ENCODE data around the gene TBC1D2. TPM values are rescaled to one million over a fixed set of nuclear protein-coding genes. Genes with fewer than 3 reads are reported as not detected.

The TBC1D2 gene
- total RNA-seq, 1 donor from 2014 or later = 23.7 TPM

DNA sequence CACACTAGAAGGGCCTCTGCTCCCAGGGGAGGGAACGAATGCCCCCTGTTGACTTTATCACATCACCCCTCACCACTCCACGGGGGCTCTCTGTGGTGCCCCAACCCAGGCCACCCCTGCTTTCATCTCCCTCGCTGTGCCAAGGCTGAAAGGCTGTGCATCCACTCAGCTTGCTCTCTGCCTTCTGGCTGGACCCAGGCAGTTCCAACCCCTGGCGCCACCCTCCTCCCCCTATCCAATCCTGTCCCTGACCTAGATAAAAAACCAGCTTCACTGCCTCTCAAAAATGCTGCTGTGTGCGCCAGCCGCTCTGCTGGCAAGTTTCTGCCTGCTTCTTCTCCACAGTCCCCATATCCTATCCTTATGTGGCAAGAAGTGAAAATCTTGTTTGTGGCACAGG is 40.6 kb downstream of the TBC1D2 start:
- peak overlapping the region; percentile 81 for H3K27ac Mint-ChIP-seq (ENCODE audit: unreplicated experiment)
- TF ChIP-seq, protein P1, sequence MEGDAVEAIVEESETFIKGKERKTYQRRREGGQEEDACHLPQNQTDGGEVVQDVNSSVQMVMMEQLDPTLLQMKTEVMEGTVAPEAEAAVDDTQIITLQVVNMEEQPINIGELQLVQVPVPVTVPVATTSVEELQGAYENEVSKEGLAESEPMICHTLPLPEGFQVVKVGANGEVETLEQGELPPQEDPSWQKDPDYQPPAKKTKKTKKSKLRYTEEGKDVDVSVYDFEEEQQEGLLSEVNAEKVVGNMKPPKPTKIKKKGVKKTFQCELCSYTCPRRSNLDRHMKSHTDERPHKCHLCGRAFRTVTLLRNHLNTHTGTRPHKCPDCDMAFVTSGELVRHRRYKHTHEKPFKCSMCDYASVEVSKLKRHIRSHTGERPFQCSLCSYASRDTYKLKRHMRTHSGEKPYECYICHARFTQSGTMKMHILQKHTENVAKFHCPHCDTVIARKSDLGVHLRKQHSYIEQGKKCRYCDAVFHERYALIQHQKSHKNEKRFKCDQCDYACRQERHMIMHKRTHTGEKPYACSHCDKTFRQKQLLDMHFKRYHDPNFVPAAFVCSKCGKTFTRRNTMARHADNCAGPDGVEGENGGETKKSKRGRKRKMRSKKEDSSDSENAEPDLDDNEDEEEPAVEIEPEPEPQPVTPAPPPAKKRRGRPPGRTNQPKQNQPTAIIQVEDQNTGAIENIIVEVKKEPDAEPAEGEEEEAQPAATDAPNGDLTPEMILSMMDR (IDR thresholded peaks at IDR 0.05) = no peak
- no peak overlapping the region for H3K4me3 Mint-ChIP-seq (ENCODE audit: unreplicated experiment)
- DNase-seq (ENCODE audit: extremely low spot score, unreplicated experiment) = no peak
- peaks cover 35% of the 10 kb centered on the region for H3K4me1 Mint-ChIP-seq (ENCODE audit: unreplicated experiment)
- no peaks in the 10 kb centered on the region for H3K9me3 Mint-ChIP-seq (ENCODE audit: unreplicated experiment)
- H3K27me3 Mint-ChIP-seq (ENCODE audit: unreplicated experiment) = no peaks in the 10 kb centered on the region
- peaks cover 20% of the 10 kb centered on the region for H3K36me3 Mint-ChIP-seq (ENCODE audit: unreplicated experiment)

DNA sequence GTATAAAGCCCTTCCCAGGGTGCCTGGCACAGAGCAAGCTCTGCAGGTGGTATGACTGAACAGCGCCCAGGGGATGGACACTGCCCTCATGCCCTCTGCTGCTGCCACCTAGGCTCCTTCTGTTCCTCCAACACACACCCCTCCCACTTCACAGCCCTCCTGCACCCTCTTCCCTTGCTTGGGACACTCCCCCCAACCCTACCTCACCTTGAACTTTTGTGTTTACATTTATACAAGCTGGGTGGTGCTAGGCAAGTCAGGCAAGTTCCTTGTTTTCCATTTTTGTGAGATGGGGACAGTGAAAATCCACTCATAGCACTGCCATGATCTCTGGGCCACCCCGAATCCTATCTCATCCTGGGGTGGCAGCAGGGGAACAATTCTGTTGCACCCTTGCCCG is 44.2 kb downstream of the TBC1D2 start:
- Mint-ChIP-seq H3K4me1 (ENCODE audit: unreplicated experiment) (peaks cover 28% of the 10 kb centered on the region), H3K27ac (ENCODE audit: unreplicated experiment) (no peak overlapping the region), H3K4me3 (ENCODE audit: unreplicated experiment) (no peak overlapping the region), H3K9me3 (ENCODE audit: unreplicated experiment) (no peaks in the 10 kb centered on the region), H3K27me3 (ENCODE audit: unreplicated experiment) (no peaks in the 10 kb centered on the region), H3K36me3 (ENCODE audit: unreplicated experiment) (peaks cover 32% of the 10 kb centered on the region)
- DNase-seq (ENCODE audit: extremely low spot score, unreplicated experiment) = no peak
- TF ChIP-seq, protein P1 (IDR thresholded peaks at IDR 0.05) = no peak

DNA sequence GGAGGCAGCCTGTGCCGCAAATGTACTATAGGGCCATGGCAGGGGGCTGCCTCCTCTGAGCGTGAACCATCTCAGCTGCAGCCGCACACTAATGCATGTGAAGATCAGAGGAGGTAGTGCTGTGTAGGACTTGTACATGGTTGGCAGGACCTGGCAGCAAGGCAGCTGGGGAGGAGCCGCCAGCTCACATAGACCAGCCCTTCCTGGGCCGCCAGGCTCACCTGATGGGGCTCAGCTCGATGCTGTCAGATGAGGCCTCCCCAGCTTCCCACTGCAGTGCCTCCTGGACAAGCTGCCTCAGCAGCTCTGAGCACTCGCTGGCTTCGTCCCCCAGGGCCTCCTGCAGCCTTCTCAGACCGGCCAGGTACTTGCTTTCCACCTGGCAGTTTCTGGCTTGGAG is 45.0 kb downstream of the TBC1D2 start:
- no peaks in the 10 kb centered on the region for H3K27me3 Mint-ChIP-seq (ENCODE audit: unreplicated experiment)
- H3K4me1 Mint-ChIP-seq (ENCODE audit: unreplicated experiment) = peaks cover 26% of the 10 kb centered on the region
- H3K9me3 Mint-ChIP-seq (ENCODE audit: unreplicated experiment) = no peaks in the 10 kb centered on the region
- peaks cover 32% of the 10 kb centered on the region for H3K36me3 Mint-ChIP-seq (ENCODE audit: unreplicated experiment)
- no peak overlapping the region for H3K27ac Mint-ChIP-seq (ENCODE audit: unreplicated experiment)
- H3K4me3 Mint-ChIP-seq (ENCODE audit: unreplicated experiment) = no peak overlapping the region
- DNase-seq (ENCODE audit: extremely low spot score, unreplicated experiment) = no peak
- TF ChIP-seq, protein P1 (IDR thresholded peaks at IDR 0.05) = no peak

DNA sequence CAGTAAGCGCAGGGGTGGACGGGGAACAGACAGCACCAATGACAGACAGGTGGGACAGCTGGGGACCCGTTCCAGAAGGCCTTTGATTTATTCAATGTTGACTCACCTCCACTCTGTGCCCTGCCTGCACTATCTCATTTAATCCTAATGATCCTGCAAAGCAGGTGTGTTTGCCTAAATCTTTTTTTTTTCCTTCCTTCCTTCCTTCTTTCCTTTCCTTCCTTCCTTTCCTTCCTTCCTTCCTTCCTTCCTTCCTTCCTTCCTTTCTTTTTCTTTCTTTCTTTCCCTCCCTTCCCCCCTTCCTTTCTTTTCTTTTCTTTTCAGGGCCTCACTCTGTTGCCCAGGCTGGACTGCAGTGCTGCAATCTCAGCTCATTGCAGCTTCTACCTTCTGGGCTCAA is 45.9 kb downstream of the TBC1D2 start:
- Mint-ChIP-seq H3K4me3 (ENCODE audit: unreplicated experiment) (no peak overlapping the region), H3K4me1 (ENCODE audit: unreplicated experiment) (peaks cover 18% of the 10 kb centered on the region), H3K27me3 (ENCODE audit: unreplicated experiment) (no peaks in the 10 kb centered on the region), H3K27ac (ENCODE audit: unreplicated experiment) (no peak overlapping the region), H3K9me3 (ENCODE audit: unreplicated experiment) (no peaks in the 10 kb centered on the region), H3K36me3 (ENCODE audit: unreplicated experiment) (peaks cover 28% of the 10 kb centered on the region)
- TF ChIP-seq, protein P1 (IDR thresholded peaks at IDR 0.05) = no peak
- DNase-seq (ENCODE audit: extremely low spot score, unreplicated experiment) = no peak

DNA sequence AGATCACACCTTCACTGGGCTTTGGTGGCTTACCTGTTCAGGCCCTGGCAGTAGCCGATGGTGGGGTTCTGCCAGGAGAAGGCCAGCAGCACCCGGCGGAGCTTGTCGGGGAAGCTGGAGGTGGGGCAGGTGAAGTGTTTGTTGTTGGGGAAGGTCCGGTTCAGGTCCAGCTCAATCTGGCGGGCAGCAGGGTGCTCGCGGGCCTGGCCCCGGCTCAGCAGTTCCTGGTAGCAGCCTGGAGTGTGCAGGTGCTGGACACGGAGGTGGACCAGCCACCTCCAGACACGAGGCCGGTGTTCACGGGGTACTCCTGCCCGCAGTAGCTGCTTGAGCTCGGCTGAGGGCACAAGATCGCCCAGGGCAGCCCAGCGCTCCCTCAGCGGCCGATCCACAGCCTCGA is 46.8 kb downstream of the TBC1D2 start:
- no peak overlapping the region for H3K4me3 Mint-ChIP-seq (ENCODE audit: unreplicated experiment)
- H3K4me1 Mint-ChIP-seq (ENCODE audit: unreplicated experiment) = peaks cover 18% of the 10 kb centered on the region
- no peak overlapping the region for H3K27ac Mint-ChIP-seq (ENCODE audit: unreplicated experiment)
- no peaks in the 10 kb centered on the region for H3K27me3 Mint-ChIP-seq (ENCODE audit: unreplicated experiment)
- H3K9me3 Mint-ChIP-seq (ENCODE audit: unreplicated experiment) = no peaks in the 10 kb centered on the region
- TF ChIP-seq, protein P1 (IDR thresholded peaks at IDR 0.05) = no peak
- DNase-seq (ENCODE audit: extremely low spot score, unreplicated experiment) = no peak
- peaks cover 28% of the 10 kb centered on the region for H3K36me3 Mint-ChIP-seq (ENCODE audit: unreplicated experiment)
